22Rv1 (cell line): ENCODE data around the gene TTYH1.
A peak's percentile ranks its signal among the peaks of the same experiment; 100 is the strongest.

ENCODE experiments used
- CTCF ChIP-seq: fragments of 450-650 bp; IDR thresholded peaks from 2 replicates; pipeline ENCODE4 v1.5.1; 2017; ENCODE audit warnings: mild to moderate bottlenecking
- ZFX ChIP-seq: fragments of 450-650 bp; IDR thresholded peaks from 2 replicates; pipeline ENCODE4 v1.6.1; 2017; ENCODE audit warnings: antibody characterized with exemption, borderline replicate concordance

- TF ChIP-seq CTCF, result peak; percentile 15
- no peak for TF ChIP-seq ZFX
Observed at GRCh38 chr19:54431255-54431838, 16.1 kb downstream of the TTYH1 start.
